Measurements from ENCODE around the gene AP3M1. TPM values are rescaled to one million over a fixed set of nuclear protein-coding genes. Genes with fewer than 3 reads are reported as not detected.
"Not testable (repeated sequence)": the region's sequence is repeated elsewhere in the genome, so short reads cannot be mapped to it uniquely, and the experiment has no call there.

AP3M1 gene
- total RNA-seq, 1 experiment from 2014 or later: 59.4 TPM

DNA sequence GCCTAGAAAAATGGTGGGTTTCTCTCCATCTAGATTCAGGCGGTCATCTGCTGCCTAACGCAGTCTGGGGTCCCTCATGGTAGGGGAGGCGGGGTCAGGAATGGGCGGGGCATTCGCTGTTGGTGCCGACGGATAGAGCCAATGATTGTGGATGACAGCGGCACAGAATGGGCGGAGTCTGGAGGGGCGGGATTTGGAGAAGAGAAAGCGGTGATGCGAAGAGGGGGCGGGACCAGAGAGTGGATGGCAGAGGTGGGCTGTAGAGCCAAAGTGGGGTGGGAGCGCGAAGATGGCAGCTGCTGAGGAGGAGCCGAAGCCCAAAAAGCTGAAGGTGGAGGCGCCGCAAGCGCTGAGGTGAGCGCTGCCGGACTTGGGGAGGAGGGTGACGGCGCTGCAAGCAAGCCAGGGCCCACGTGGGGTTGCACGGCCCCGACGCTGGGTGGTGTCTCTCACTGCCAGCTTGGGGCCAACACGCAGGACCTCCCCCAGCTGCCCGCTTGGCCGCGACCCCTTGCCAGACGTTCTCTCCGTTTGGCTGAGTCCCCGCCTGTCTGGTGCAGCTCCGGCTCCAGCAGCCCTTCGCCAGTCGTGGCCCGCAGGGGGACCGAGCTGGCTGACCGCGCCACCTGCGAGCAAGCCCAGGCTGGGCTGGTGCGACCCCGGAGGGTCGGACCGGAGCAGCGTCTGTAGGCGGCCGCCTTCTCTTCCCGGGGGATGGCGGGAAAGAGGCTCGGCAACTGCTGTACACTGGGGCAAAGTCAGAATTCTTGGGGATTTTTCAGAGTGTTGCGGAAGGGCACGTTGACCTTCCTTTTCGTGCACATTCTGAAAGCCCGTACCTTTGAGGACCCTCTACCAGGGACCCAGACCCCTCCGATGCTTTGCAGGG is 606 bp upstream of the AP3M1 start, which contains the start of gene ADK:
TSS of gene ADK (plus strand) at position 232 of the 889 bp plus-strand sequence. CDS start at position 290, 58 bp downstream.
- Histone ChIP-seq H3K27me3 (ENCODE audit: insufficient read depth, low read depth) (no peaks in the 10 kb centered on the region), H3K9me2 (ENCODE audit: insufficient read depth) (no peaks in the 10 kb centered on the region), H2AFZ (peak within 1 kb of the TSS; percentile 90), H3K36me3 (ENCODE audit: low read depth) (peaks cover under 1% of the 10 kb centered on the region; the same call in 1 of the 2 replicates), H3F3A (ENCODE audit: insufficient read depth, low read depth) (peaks cover 4% of the 10 kb centered on the region; the same call in 1 of the 2 replicates), H3K79me2 (ENCODE audit: low read depth) (peaks cover 92% of the 10 kb centered on the region), H3K27ac (peak within 1 kb of the TSS; percentile 70), H4K20me1 (ENCODE audit: insufficient read depth) (no peaks in the 10 kb centered on the region), H3K9me3 (ENCODE audit: insufficient read depth, low read depth) (no peaks in the 10 kb centered on the region), H3K4me2 (peak within 1 kb of the TSS; percentile 100), H3K4me3 (peak within 1 kb of the TSS; percentile 93), H3K4me1 (replicated peaks; ENCODE audit: insufficient read depth) (peaks cover 26% of the 10 kb centered on the region)
- peak; percentile 89 to 99 for DNase-seq
- intact Hi-C loops (cut with micrococcal nuclease; ENCODE audit: unreplicated experiment): loop anchor here (1.0 kb wide), 4 partner anchors 25 to 279 kb away; no protein-coding TSS in a partner anchor
- ChIA-PET POLR2A (ENCODE audit: unreplicated experiment) (interaction anchor here (0.5 to 0.9 kb wide), 7 partner anchors 80 to 1178 kb away, joined by 3 to 4 read pairs (median 3); no protein-coding TSS in a partner anchor), CTCF (interaction anchor here (0.9 to 1.4 kb wide), 3 partner anchors 27 to 83 kb away, joined by 3 read pairs; no protein-coding TSS in a partner anchor)
- peak; percentile 53; the same call in 1 of the 2 replicates for TF ChIP-seq CTCF (conservative IDR thresholded peaks at IDR 0.05)
- no peak for TF ChIP-seq EZH2 (IDR thresholded peaks at IDR 0.05; ENCODE audit: low read depth)
- no TSS peak for BruUV-seq (replicated peaks)

DNA sequence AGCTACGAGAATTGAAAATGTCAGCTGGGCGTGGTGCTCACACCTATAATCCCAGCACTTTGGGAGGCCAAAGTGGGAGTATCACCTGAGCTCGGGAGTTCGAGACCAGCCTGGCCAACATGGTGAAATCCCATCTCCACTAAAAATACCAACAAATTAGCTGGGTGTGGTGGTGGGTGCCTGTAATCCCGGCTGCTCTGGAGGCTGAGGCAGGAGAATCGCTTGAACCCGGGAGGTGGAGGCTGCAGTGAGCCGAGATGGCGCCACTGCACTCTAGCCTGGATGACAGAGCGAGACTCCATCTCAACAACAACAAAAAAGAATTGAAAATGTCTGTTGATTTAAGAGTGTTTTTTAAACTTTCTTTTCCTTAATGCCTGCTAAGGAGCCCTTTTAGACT is 3.6 kb downstream of the AP3M1 start:
- H3K79me2 ChIP-seq (ENCODE audit: low read depth): peaks cover 82% of the 10 kb centered on the region
- H3K9me3 ChIP-seq (ENCODE audit: insufficient read depth, low read depth); DNase-seq; H3K27ac ChIP-seq; H3F3A ChIP-seq (ENCODE audit: insufficient read depth, low read depth); intact Hi-C loops (cut with micrococcal nuclease; ENCODE audit: unreplicated experiment); H2AFZ ChIP-seq; H3K27me3 ChIP-seq (ENCODE audit: insufficient read depth, low read depth); H3K4me1 ChIP-seq (replicated peaks; ENCODE audit: insufficient read depth); H3K4me3 ChIP-seq; H4K20me1 ChIP-seq (ENCODE audit: insufficient read depth); H3K9me2 ChIP-seq (ENCODE audit: insufficient read depth); POLR2A ChIA-PET (ENCODE audit: unreplicated experiment); H3K4me2 ChIP-seq; BruUV-seq (replicated peaks); H3K36me3 ChIP-seq (ENCODE audit: low read depth): not testable (repeated sequence)
- CTCF ChIA-PET: interaction anchor here (0.6 kb wide), 1 partner anchor 259 kb away, joined by 3 read pairs; no protein-coding TSS in a partner anchor

- no peaks in the 10 kb centered on the region for H3K27me3 ChIP-seq (ENCODE audit: insufficient read depth, low read depth)
- peaks cover 8% of the 10 kb centered on the region for H3K4me1 ChIP-seq (replicated peaks; ENCODE audit: insufficient read depth)
- no TSS peak for BruUV-seq (replicated peaks)
- peaks cover 6% of the 10 kb centered on the region for H3F3A ChIP-seq (ENCODE audit: insufficient read depth, low read depth)
- no peaks in the 10 kb centered on the region for H4K20me1 ChIP-seq (ENCODE audit: insufficient read depth)
- ChIA-PET CTCF (no interaction called here), POLR2A (ENCODE audit: unreplicated experiment) (interaction anchor here (0.6 kb wide), 2 partner anchors 764 to 898 kb away, joined by 3 read pairs; partner anchors contain the start of gene DNAJC9)
- no peaks in the 10 kb centered on the region for H3K9me3 ChIP-seq (ENCODE audit: insufficient read depth, low read depth)
- peaks cover 82% of the 10 kb centered on the region for H3K79me2 ChIP-seq (ENCODE audit: low read depth)
- peaks cover 10% of the 10 kb centered on the region; the same call in 1 of the 2 replicates for H3K36me3 ChIP-seq (ENCODE audit: low read depth)
- H3K4me3 ChIP-seq: no peak overlapping the region
- intact Hi-C loops (cut with micrococcal nuclease; ENCODE audit: unreplicated experiment): no loop called here
- DNase-seq: no peak
- no peaks in the 10 kb centered on the region for H3K9me2 ChIP-seq (ENCODE audit: insufficient read depth)
- TF ChIP-seq EZH2 (IDR thresholded peaks at IDR 0.05; ENCODE audit: low read depth): no peak
- no peak for TF ChIP-seq CTCF (conservative IDR thresholded peaks at IDR 0.05)
- no peak overlapping the region for H2AFZ ChIP-seq
- H3K27ac ChIP-seq: no peak overlapping the region
- no peak overlapping the region for H3K4me2 ChIP-seq
Measured at GRCh38 chr10:74145133-74145532, 5.5 kb downstream of the AP3M1 start.
